Measurements from ENCODE around the gene THUMPD3.

Gene THUMPD3

DNA sequence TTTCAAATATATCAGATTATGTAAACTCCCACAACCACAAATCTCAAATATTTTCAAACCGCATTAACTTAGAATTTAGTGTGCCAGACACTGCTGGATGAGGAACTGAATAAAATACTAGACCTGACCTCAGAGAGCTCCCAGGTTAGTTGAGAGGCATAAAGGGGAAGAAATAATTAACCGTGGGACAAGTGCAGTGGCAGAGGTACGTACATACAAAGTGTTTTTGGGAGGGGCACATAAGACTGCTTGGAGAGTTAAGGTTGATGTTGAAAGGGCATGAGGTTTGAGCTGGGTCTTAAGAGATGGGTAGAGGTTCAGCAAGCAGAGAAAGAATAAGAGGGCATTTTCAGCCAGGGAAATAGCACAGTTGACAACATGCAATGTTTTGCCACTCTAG lies 17.2 kb downstream of the THUMPD3 start:
- TF ChIP-seq, protein P1, sequence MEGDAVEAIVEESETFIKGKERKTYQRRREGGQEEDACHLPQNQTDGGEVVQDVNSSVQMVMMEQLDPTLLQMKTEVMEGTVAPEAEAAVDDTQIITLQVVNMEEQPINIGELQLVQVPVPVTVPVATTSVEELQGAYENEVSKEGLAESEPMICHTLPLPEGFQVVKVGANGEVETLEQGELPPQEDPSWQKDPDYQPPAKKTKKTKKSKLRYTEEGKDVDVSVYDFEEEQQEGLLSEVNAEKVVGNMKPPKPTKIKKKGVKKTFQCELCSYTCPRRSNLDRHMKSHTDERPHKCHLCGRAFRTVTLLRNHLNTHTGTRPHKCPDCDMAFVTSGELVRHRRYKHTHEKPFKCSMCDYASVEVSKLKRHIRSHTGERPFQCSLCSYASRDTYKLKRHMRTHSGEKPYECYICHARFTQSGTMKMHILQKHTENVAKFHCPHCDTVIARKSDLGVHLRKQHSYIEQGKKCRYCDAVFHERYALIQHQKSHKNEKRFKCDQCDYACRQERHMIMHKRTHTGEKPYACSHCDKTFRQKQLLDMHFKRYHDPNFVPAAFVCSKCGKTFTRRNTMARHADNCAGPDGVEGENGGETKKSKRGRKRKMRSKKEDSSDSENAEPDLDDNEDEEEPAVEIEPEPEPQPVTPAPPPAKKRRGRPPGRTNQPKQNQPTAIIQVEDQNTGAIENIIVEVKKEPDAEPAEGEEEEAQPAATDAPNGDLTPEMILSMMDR (IDR thresholded peaks at IDR 0.05; ENCODE audit: low read depth, low read length, missing control alignments), result no peak
- no peak for DNase-seq (ENCODE audit: extremely low read depth, low read depth)
- H3K4me3 ChIP-seq (replicated peaks; ENCODE audit: low read depth, low read length), result no peak overlapping the region

DNA sequence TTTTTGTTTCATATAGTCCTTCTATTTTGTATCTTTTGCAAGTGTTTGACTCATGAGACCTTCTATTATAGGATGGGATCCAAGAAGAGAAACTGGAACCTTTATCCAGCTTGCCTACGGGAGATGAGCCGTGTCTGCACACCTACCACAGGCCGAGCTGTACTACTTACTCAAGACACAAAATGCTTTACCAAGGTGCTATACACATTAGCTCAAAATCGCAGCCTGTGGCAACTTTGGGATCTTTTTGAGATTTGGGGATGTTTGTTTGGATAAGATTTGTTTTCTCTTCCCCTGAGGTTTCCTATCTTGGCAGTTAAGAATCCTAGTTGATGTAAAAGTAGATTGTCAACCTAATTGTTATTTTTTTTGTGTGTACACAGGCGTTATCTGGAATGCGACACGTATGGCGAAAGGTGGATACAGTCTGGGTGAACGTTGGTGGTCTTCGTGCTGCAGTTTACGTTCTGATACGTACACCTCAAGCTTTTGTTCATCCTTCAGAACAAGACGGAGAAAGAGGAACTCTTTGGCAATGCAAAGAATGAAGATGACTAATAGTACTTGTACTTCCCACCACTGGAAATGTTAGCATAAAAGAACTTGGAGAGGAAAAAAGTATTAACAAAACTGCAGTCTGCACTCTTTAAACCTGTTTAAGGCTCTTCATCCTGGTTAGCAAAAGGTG lies 21.4 kb downstream of the THUMPD3 start:
- TF ChIP-seq, protein P1 (IDR thresholded peaks at IDR 0.05; ENCODE audit: low read depth, low read length, missing control alignments), result no peak
- DNase-seq (ENCODE audit: extremely low read depth, low read depth), result no peak
- no peak overlapping the region for H3K4me3 ChIP-seq (replicated peaks; ENCODE audit: low read depth, low read length)

DNA sequence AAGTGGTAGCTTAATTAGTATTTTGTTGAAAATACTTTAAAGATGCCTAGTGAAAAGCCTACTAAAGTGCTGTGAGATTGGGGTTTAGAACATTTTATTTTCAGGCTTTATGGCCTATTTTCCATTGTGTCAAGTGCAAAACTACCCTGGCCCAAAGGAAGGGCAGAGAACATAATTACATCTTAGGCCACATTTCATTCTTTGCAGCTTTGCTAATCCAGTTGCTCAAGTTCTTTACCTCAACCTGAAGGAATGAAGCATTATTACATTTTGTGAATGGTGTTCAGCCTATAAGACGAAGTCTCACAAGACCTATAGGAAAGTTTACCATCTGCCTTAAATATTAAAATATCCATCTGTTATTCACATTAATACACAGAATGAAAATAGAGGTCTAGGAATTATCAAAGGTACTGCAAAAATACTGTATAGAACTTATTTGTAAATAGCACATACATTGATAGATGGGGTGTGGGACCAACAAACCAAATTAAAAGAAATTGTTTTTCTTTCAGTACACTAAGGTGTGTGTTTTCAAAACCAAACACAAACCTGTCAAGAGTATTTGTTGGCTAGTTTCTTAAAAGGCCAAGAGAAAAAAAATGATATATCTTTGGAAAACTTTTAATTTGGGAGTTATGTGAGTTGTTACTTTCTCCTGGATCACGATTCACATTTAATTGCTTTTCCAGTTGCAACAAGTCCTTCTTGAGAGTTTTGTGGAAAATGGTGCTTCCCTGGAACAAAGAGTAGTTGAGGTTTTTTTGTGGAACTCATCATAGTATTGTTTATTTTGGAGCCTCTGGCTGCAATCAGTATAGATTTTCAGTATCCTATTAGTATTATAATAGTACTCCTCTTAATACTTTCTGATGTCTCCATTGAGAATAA lies 22.6 kb downstream of the THUMPD3 start:
- H3K4me3 ChIP-seq (replicated peaks; ENCODE audit: low read depth, low read length), result no peak overlapping the region
- TF ChIP-seq, protein P1 (IDR thresholded peaks at IDR 0.05; ENCODE audit: low read depth, low read length, missing control alignments), result no peak
- DNase-seq (ENCODE audit: extremely low read depth, low read depth), result no peak

DNA sequence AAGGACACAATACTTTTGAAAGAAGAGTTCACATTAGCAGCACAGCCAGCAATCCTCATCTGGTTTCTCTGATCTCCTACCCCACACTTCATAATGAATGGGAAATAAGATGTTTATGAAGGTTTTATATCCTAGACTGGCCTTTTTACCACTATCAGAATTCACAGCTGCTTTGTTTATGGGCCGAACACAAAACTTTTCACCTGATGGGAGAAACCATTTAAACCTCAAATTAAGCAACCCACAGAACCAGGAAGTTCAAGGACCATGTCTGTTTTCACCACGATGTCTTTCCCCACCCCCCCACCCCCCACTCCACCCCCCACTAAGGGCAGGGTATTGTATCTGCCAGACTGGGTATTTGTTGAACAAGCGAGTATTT lies 23.2 kb downstream of the THUMPD3 start:
- no peak overlapping the region for H3K4me3 ChIP-seq (replicated peaks; ENCODE audit: low read depth, low read length)

DNA sequence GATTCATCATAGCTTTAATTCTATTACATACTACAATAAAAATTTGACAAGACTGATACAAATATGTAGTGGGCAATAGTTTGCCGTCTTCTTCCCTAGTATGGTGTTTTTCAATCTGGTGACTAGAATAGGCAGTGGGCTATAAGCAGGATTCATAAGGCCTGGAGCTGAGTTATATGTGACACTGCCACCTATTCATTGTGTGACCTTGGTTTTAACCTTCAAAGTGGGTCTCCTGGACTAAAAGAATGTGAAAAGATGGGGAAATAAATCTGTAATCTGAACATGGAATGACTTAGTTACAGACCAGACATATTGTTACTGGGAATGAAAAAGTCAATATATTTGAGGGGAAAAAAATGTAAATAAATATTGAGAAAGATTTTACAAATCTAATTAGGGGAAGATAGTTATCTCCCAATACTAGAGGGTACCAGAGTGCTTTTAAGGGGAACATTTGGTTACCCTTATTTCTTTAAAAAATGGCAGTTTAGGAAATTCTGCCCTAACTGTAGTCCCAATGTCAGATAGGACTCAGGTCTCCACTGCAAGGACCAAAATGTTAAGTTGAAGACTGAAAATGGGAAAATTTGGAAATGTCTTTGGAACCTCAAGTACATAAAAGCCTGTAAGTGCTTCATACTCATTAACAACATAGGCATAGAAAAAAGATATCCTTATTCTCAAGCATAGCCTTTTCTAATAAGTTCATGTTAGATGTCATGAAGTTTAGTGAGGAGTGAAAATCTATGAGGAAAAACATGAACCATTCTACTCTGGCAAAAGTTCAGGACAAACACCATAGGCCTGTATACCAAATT lies 23.9 kb downstream of the THUMPD3 start:
- DNase-seq (ENCODE audit: extremely low read depth, low read depth), result no peak
- TF ChIP-seq, protein P1 (IDR thresholded peaks at IDR 0.05; ENCODE audit: low read depth, low read length, missing control alignments), result no peak

More for the DNA sequence above, 23.2 kb downstream of the THUMPD3 start:
- TF ChIP-seq, protein P1 (IDR thresholded peaks at IDR 0.05; ENCODE audit: low read depth, low read length, missing control alignments), result no peak
- no peak for DNase-seq (ENCODE audit: extremely low read depth, low read depth)

DNA sequence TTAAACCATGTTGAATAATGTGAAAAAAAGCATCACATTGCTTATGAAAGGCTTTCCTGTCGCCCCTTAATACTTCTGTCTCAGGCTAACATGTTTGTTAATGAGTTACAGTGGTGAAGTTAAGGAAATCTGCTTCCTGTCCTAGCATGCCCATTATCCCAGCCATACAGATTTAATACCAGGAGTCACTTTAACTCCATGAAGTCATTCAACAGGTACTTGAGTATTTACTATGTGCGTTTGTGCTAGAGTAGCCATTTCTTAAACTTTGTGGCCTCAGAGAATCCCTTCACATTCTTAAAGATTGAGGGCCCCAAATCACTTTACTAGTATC lies 24.4 kb downstream of the THUMPD3 start:
- TF ChIP-seq, protein P1 (IDR thresholded peaks at IDR 0.05; ENCODE audit: low read depth, low read length, missing control alignments), result no peak
- H3K4me3 ChIP-seq (replicated peaks; ENCODE audit: low read depth, low read length), result no peak overlapping the region
- DNase-seq (ENCODE audit: extremely low read depth, low read depth), result no peak

More for the DNA sequence above, 23.9 kb downstream of the THUMPD3 start:
- H3K4me3 ChIP-seq (replicated peaks; ENCODE audit: low read depth, low read length), result no peak overlapping the region

All from HFF-Myc (cell line).